K562 (cell line): ENCODE measurements around the gene KIF24. TPM values are rescaled to one million over a fixed set of nuclear protein-coding genes. Genes with fewer than 3 reads are reported as not detected.
A peak's percentile ranks its signal among the peaks of the same experiment; 100 is the strongest.

ENCODE experiments used
- BRCA1 ChIP-seq, 2 experiments: fragments of 450-650 bp in 1 of 2; sonication (generic) in 1 of 2; formaldehyde crosslinking in 1 of 2; IDR thresholded peaks; 2 replicates each; pipeline versions ENCODE4 v1.5.0 to v1.6.1; 2017 to 2020; ENCODE audit warnings: mild to moderate bottlenecking in 1 of 2, missing genetic modification reagents in 1 of 2
- CBFB ChIP-seq: sonication (generic); formaldehyde crosslinking; IDR thresholded peaks from 2 replicates; pipeline ENCODE4 v1.4.0; 2020; ENCODE audit warnings: mild to moderate bottlenecking, missing genetic modification reagents
- CEBPB ChIP-seq: fragments of 450-650 bp; IDR thresholded peaks from 2 replicates; pipeline ENCODE4 v1.6.1; 2016; ENCODE audit warnings: missing genetic modification characterization, missing compliant biosample characterization
- CEBPG ChIP-seq, 3 experiments: fragments of 200-800 bp in 1 of 3; sonication (Bioruptor generic) in 1 of 3; sonication (generic) in 1 of 3; formaldehyde crosslinking in 1 of 3; IDR thresholded peaks in 2 of 3; conservative IDR thresholded peaks in 1 of 3; 2 replicates each; pipeline versions ENCODE4 v1.6.1 to v1.8.0; 2016 to 2022; ENCODE audit warnings: missing compliant biosample characterization in 2 of 3, missing genetic modification characterization in 2 of 3, mild to moderate bottlenecking in 1 of 3, missing genetic modification reagents in 1 of 3
- NFIX ChIP-seq: fragments of 250-450 bp; sonication (Bioruptor Pico); IDR thresholded peaks from 2 replicates; pipeline ENCODE4 v1.4.0; 2020; ENCODE audit warnings: low read depth, mild to moderate bottlenecking, moderate library complexity
- SLC30A9 ChIP-seq: fragments of 250-450 bp; sonication (Bioruptor Pico); IDR thresholded peaks from 2 replicates; pipeline ENCODE4 v1.8.0; 2022; ENCODE audit warnings: mild to moderate bottlenecking, moderate library complexity
- ZC3H11A ChIP-seq: IDR thresholded peaks from 2 replicates; pipeline ENCODE4 v1.6.1; 2012; ENCODE audit warnings: low read depth, low read length, improper control_type of control experiment
- ZNF384 ChIP-seq: IDR thresholded peaks from 2 replicates; pipeline ENCODE4 v1.6.1; 2012; ENCODE audit warnings: low read depth, low read length, improper control_type of control experiment
- ZNF408 ChIP-seq: fragments of 250-450 bp; sonication (Bioruptor Pico); IDR thresholded peaks from 2 replicates; pipeline ENCODE4 v1.4.0; 2020; ENCODE audit warnings: low read depth, mild to moderate bottlenecking, moderate library complexity
- ZNF707 ChIP-seq: fragments of 250-450 bp; sonication (Bioruptor Pico); conservative IDR thresholded peaks from 2 replicates; pipeline ENCODE4 v1.8.0; 2022; ENCODE audit warnings: inconsistent platforms, mild to moderate bottlenecking, moderate library complexity
- polyA plus RNA-seq, 8 experiments: library from polyadenylated mRNA; depleted of rRNA in 4 of 8; stranded (reverse) in 5 of 8; unstranded in 3 of 8; fragments of >200 nt; fragmentation: Nextera tagmentation in 2 of 8; fragmentation: Illumina TruSeq in 1 of 8; extraction: Ambion mirVana in 2 of 8; extraction: Trizol in 1 of 8; gene quantifications; 2 replicates each; pipeline versions ENCODE4 v1.2.1 to v1.2.3, GENCODE V29; 2011 to 2014; ENCODE audit warnings: inconsistent platforms in 1 of 8, missing spikeins in 1 of 8
- total RNA-seq, 7 experiments: library from RNA; depleted of rRNA in 6 of 7; stranded (reverse); fragments of >200 nt in 6 of 7; fragmentation: Illumina TruSeq in 2 of 7; extraction: Trizol in 2 of 7; gene quantifications; 2 replicates each; pipeline versions ENCODE4 v1.2.1 to v1.2.3, GENCODE V29; 2011 to 2021; ENCODE audit warnings: low replicate concordance in 1 of 7
- TF ChIP-seq, protein P1 (sequence below): fragments of 250-450 bp; sonication (Bioruptor Pico); IDR thresholded peaks from 2 replicates; pipeline ENCODE4 v1.8.0; 2022; ENCODE audit warnings: inconsistent platforms, mild to moderate bottlenecking, moderate library complexity, borderline replicate concordance
- TF ChIP-seq, protein P2 (sequence below): fragments of 250-450 bp; sonication (Bioruptor Pico); IDR thresholded peaks from 2 replicates; pipeline ENCODE4 v1.8.0; 2022; ENCODE audit warnings: moderate library complexity, mild to moderate bottlenecking, inconsistent platforms
- TF ChIP-seq, protein P3 (sequence below): fragments of 450-650 bp; IDR thresholded peaks from 2 replicates; pipeline ENCODE4 v1.6.1; 2016; ENCODE audit warnings: borderline replicate concordance
- TF ChIP-seq, protein P4 (sequence below): fragments of 250-450 bp; sonication (Bioruptor Pico); IDR thresholded peaks from 2 replicates; pipeline ENCODE4 v1.4.0; 2020; ENCODE audit warnings: mild to moderate bottlenecking, moderate library complexity
- TF ChIP-seq, protein P5 (sequence below), 3 experiments: fragments of 200-800 bp in 1 of 3; fragments of 250-450 bp in 1 of 3; fragments of 450-650 bp in 1 of 3; sonication (Bioruptor Pico) in 1 of 3; sonication (Bioruptor generic) in 1 of 3; formaldehyde crosslinking in 1 of 3; IDR thresholded peaks; 2 replicates each; pipeline versions ENCODE4 v1.6.1 to v1.8.0; 2016 to 2022; ENCODE audit warnings: mild to moderate bottlenecking in 2 of 3, missing genetic modification characterization in 2 of 3, missing compliant biosample characterization in 1 of 3, moderate library complexity in 1 of 3

The KIF24 gene
- total and polyA plus RNA-seq, 9 of the 15 experiments (the other 6 are each of a cell fraction or from before 2014, with no cell fraction given): 0.63 to 5.8 (median 4.4) TPM

DNA sequence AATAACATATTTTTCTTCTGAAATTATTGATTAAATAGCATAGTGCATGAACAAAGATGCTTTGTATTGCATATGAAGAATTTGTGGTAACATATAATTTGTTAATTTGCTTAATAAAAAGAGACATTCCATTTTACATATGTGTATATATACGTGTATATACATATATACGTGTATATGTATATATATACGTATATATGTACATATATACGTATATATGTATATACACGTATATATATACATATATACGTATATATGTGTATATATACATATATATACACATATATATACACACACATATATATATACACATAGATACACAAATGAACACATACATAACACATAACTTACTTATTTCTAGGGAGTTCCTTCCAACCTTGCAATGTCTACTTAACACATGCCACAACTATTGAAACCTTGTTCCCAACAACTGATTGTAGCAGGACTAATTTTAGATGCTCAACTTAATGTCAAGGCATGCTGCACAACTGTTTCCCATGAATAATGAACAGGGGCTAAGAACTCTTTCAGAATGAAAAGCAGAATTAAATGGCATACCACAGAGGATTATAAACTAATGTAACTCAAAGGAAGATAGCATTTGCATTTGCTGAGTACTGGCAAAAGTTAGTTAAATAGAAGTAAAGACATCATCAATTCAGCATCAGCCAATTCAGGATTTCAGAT is 17.4 kb downstream of the KIF24 start (continued):
- TF ChIP-seq, protein P1, sequence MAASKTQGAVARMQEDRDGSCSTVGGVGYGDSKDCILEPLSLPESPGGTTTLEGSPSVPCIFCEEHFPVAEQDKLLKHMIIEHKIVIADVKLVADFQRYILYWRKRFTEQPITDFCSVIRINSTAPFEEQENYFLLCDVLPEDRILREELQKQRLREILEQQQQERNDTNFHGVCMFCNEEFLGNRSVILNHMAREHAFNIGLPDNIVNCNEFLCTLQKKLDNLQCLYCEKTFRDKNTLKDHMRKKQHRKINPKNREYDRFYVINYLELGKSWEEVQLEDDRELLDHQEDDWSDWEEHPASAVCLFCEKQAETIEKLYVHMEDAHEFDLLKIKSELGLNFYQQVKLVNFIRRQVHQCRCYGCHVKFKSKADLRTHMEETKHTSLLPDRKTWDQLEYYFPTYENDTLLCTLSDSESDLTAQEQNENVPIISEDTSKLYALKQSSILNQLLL (CRISPR knock-in tag): peak; percentile 92; the same call in 1 of the 2 replicates
- TF ChIP-seq ZNF408 (CRISPR knock-in tag): peak; percentile 93; the same call in 1 of the 2 replicates
- no peak for TF ChIP-seq ZNF384
- TF ChIP-seq, protein P2, sequence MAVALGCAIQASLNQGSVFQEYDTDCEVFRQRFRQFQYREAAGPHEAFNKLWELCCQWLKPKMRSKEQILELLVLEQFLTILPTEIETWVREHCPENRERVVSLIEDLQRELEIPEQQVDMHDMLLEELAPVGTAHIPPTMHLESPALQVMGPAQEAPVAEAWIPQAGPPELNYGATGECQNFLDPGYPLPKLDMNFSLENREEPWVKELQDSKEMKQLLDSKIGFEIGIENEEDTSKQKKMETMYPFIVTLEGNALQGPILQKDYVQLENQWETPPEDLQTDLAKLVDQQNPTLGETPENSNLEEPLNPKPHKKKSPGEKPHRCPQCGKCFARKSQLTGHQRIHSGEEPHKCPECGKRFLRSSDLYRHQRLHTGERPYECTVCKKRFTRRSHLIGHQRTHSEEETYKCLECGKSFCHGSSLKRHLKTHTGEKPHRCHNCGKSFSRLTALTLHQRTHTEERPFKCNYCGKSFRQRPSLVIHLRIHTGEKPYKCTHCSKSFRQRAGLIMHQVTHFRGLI: peak; percentile 88
- TF ChIP-seq ZC3H11A: no peak
- TF ChIP-seq CBFB (CRISPR knock-in tag): no peak
- peak; percentile 93; the same call in 1 of the 2 replicates for TF ChIP-seq SLC30A9 (CRISPR knock-in tag)
- TF ChIP-seq BRCA1 (IDR thresholded peaks at IDR 0.05): no peak
- no peak for TF ChIP-seq BRCA1 (CRISPR knock-in tag; IDR thresholded peaks at IDR 0.05)
- TF ChIP-seq, protein P3, sequence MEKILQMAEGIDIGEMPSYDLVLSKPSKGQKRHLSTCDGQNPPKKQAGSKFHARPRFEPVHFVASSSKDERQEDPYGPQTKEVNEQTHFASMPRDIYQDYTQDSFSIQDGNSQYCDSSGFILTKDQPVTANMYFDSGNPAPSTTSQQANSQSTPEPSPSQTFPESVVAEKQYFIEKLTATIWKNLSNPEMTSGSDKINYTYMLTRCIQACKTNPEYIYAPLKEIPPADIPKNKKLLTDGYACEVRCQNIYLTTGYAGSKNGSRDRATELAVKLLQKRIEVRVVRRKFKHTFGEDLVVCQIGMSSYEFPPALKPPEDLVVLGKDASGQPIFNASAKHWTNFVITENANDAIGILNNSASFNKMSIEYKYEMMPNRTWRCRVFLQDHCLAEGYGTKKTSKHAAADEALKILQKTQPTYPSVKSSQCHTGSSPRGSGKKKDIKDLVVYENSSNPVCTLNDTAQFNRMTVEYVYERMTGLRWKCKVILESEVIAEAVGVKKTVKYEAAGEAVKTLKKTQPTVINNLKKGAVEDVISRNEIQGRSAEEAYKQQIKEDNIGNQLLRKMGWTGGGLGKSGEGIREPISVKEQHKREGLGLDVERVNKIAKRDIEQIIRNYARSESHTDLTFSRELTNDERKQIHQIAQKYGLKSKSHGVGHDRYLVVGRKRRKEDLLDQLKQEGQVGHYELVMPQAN: no peak
- no peak for TF ChIP-seq CEBPB (tag)
- TF ChIP-seq, protein P4, sequence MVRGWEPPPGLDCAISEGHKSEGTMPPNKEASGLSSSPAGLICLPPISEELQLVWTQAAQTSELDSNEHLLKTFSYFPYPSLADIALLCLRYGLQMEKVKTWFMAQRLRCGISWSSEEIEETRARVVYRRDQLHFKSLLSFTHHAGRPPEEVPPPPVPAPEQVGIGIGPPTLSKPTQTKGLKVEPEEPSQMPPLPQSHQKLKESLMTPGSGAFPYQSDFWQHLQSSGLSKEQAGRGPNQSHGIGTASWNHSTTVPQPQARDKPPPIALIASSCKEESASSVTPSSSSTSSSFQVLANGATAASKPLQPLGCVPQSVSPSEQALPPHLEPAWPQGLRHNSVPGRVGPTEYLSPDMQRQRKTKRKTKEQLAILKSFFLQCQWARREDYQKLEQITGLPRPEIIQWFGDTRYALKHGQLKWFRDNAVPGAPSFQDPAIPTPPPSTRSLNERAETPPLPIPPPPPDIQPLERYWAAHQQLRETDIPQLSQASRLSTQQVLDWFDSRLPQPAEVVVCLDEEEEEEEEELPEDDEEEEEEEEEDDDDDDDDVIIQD (CRISPR knock-in tag): peak; percentile 92
- peak; percentile 86 for TF ChIP-seq ZNF707 (CRISPR knock-in tag)
- no peak for TF ChIP-seq CEBPG (CRISPR knock-in tag; IDR thresholded peaks at IDR 0.05)
- TF ChIP-seq CEBPG (tag; conservative IDR thresholded peaks at IDR 0.05 in 1 of 2, IDR thresholded peaks at IDR 0.05 in 1 of 2): peak in 1 of 2 experiments; percentile 59; a peak in 1 of 4 replicates
- TF ChIP-seq, protein P5, sequence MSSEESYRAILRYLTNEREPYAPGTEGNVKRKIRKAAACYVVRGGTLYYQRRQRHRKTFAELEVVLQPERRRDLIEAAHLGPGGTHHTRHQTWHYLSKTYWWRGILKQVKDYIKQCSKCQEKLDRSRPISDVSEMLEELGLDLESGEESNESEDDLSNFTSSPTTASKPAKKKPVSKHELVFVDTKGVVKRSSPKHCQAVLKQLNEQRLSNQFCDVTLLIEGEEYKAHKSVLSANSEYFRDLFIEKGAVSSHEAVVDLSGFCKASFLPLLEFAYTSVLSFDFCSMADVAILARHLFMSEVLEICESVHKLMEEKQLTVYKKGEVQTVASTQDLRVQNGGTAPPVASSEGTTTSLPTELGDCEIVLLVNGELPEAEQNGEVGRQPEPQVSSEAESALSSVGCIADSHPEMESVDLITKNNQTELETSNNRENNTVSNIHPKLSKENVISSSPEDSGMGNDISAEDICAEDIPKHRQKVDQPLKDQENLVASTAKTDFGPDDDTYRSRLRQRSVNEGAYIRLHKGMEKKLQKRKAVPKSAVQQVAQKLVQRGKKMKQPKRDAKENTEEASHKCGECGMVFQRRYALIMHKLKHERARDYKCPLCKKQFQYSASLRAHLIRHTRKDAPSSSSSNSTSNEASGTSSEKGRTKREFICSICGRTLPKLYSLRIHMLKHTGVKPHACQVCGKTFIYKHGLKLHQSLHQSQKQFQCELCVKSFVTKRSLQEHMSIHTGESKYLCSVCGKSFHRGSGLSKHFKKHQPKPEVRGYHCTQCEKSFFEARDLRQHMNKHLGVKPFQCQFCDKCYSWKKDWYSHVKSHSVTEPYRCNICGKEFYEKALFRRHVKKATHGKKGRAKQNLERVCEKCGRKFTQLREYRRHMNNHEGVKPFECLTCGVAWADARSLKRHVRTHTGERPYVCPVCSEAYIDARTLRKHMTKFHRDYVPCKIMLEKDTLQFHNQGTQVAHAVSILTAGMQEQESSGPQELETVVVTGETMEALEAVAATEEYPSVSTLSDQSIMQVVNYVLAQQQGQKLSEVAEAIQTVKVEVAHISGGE (CRISPR knock-in tag; IDR thresholded peaks at IDR 0.05): peak in 1 of 3 experiments; percentile 58; a peak in 2 of 6 replicates
- peak; percentile 68 for TF ChIP-seq NFIX (CRISPR knock-in tag)
